UCSD-AML1 (cell line): ENCODE results near the gene ZFHX3.

Experiments used
- DNase-seq: peaks from one replicate; lab custom pipeline; 2025; ENCODE audit not compliant: unreplicated experiment; lab: John Stamatoyannopoulos, UW

ZFHX3 gene

GRCh38 chr16:73040735-73041402, 7.1 kb downstream of the ZFHX3 start:
- DNase-seq: no peak

DNA sequence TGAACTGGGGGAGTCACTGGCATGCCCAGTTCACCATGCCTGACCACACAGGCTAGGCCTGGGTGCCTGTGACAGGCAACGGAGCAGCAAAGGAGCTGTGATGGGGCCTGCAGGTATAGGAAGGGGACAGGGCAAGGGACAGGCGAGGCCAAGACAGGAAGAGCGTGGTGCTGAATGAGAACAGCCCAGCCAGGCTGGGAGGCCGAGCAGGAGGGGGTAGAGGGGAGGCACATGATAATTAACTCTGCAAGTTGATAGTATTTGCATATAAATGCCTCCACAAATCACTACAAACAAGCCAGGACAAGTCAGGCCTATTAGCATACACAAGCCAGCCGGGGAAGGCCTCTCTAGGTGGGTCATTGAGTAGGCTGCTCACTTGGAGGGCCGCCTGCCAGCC, 7.8 kb downstream of the ZFHX3 start:
- DNase-seq: no peak

- no peak for DNase-seq
Measured at GRCh38 chr16:73037845-73038570, 9.9 kb downstream of the ZFHX3 start.

- peak; percentile 67 for DNase-seq
Measured at GRCh38 chr16:73037331-73037745, 10.6 kb downstream of the ZFHX3 start.

DNA sequence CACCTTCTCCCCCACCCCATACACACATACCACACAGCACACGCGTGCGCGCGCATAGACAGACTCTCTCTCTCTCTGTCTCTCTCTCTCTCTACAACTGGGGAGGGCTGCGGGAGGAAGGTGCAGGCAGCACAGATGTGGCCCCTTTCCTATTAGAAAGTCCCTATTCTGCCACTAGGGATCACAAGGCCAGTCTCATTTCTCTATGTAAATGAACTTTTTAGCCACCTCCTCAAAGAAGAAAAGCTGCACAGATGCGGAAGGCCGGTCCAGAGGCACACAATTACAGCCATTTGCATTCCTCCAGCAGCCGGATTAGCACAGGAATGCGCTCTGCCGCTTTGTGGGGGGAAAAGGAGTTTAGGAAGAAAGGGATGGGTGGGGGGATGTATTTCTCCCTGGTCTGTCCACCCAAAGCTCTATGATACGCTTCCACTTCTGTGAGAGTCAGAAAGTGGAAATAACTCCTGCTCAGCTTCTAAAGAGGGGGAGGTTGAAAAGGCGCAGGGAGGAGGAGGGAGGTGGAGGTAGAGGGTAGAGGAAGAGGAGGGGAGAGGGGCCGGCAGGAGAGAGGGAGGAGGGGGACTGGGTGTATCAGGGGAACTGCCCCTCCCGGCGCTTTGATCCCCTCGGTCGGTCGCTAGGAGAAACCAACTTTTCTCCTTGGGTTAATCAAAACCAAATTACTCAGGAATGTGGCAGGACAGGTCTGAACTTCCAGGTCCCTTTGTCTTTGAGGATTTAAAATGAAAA, 11.7 kb downstream of the ZFHX3 start:
- DNase-seq: peak; percentile 59

GRCh38 chr16:73034374-73034773, 13.6 kb downstream of the ZFHX3 start:
- no peak for DNase-seq

DNA sequence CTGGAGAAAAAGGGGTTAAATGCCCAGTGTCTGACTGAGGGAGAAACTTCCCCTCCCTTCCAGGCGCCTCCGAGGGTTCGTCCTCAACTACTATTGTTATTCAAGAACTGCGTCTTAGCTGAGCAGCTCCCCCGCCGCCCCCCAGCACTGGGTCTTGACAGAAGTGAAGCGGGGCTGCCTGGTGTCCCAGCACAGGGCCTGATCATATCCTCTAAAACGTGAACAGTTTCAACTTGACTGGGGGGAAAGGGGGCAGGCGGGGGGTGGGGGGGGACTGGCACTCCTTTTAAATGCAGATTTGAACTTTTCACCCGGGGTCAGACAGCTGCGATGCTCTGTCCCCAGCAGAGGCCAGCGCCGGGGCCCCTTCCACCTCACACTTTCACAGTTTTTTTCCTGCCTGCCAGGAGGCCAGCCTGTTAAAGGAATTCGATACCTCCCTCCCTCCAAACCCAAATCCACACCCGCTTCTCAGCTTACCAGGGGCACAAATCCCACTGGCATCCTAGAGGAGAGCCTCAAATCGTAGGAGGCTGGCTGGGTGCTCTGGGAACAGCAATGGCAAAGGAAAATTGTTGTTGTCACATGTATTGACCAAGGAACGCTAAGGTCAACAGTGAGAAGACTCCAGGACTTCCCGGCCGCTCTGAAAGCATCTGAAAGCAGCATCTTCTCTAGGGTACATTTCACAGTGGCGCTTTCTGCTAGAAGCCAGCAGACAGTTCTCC, 14.5 kb downstream of the ZFHX3 start:
- DNase-seq: no peak

DNA sequence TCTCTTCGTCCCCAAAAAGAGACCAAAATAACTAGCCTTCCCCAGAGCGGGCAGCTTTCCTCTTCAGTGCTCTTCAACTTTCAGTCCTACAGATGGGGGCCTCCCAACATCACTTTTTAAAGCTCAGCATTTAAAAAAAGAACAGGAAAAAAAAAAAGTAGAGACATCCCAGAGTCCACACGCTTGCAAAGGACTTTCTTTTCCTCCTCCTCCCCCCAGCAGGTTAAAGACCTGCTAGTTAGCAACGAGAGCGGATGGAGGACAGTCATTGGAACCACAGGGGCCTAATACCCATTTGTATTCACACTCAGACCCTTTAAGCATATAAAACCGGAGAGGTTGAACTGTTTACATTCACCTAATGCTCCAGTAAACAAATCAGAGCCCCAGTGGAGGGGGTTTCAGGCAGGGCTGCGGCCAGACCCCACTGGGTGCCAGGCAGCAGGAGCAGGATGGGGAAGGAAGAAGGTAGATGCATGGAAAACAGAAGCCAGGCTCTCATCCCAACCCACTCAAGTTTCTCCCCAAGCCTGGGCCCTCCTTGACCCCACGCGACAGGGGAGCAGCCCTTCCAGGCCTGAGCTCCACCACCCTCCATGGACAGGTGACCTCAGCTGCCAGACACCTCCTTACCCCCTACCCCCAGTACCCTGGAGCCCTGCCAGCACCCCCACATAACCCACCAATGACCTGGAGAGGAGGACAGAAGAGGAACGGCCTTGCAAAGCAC, 15.2 kb downstream of the ZFHX3 start:
- no peak for DNase-seq

DNA sequence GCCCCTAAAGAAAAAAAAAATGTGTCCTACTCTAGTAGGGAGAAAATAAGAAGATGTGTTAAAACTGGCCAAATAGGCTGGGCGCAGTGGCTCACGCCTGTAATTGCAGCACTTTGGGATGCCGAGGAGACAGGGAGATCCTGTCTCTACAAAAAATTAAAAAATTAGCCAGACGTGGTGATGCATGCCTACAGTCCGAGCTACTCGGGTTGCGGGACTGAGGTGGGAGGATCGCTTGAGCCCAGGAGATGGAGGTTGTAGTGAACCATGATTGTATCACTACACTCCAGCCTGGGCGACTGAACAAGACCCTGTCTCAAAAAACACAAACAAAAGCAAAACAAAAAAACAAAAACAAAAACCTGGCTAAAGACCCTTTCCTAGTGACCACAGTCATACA, 15.9 kb downstream of the ZFHX3 start:
- DNase-seq: no peak

- DNase-seq: no peak
Measured at GRCh38 chr16:73031155-73031866, 16.6 kb downstream of the ZFHX3 start.

DNA sequence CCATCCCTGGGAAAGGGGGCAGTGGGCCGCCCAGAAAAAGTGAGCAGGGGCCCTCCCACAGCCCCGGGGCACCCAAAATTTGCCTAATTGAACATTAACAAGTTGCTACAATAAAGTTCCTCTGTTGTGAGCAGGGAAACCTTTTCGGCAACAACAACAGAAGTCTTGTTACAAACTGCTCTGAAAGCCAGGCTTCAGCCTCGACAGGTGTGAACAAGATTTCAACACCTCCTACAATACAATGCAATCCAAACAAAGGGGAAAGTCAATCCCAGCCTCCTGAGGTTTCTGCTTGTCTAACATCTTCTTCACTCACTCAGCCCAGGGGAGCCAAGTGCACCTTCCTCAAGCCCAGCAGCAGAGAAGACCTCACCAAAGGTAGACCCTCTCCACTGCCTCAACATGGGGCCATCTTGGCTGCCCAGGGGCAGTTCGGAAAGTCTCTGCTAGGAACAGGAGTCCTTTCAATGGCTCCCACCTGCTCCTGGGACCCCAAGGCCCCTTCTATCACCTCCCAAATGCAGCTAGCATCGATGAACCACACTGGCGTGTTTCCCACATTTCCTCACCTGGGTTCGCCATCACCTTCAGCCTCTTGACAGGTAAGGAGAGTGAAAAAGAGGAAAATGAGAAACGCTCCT, 19.1 kb downstream of the ZFHX3 start:
- no peak for DNase-seq

GRCh38 chr16:73028263-73028662, 19.7 kb downstream of the ZFHX3 start:
- no peak for DNase-seq

DNA sequence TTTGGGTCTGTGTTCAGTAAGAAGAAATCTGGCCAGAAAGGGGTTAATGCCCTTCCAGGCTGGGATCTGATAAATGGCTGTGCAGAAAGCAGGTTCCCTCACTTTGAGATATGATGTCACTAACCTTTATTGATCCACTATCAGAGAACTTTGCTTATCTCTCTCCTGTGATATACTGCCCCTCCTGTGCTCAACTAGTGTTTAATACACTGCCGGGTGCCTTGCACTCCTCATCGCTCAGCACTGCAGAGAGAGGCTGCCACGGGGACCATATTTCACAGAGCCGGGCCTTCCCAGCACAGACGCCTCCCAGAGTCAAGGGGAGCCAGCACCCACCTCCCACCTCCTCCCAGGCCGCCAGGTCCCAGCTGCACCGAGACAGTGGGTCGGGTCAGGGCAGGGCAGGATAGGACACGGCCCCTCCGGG, 20.2 kb downstream of the ZFHX3 start:
- no peak for DNase-seq

GRCh38 chr16:73026754-73027684, 20.9 kb downstream of the ZFHX3 start:
- no peak for DNase-seq

- DNase-seq: no peak
Measured at GRCh38 chr16:73025856-73026210, 22.1 kb downstream of the ZFHX3 start.

DNA sequence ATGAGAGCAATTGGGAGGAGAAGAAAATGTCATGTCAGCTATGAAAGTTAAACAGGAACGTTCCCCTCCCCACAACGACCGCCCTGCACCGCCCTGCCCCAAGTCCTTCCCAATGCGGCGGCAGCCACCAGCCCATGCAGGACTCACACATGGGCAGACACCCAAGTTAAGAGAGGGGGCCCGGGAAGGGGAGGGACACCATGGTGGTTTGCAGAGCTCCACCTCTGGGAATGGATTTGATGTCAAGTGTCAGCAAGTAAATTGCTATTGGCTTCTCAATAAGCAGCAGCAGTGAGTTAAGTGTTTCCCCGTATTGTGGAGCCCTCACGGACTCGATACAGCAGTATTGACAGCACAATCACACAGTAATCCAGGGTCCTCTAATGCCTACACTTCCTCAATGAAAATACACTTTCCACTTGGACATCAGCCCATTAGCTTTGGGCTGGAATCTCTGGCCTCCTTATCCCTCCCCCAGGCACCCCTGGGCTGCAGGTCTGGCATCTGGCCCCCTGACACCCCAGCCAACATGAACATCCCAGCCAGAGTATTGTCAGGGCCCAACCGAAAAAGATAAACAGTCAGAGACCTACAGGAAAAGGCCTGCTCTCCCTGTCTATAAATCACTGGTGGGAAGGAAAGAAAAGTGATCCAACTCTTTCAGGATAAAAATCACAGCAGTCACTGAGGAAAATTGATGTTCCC, 22.6 kb downstream of the ZFHX3 start:
- no peak for DNase-seq

DNA sequence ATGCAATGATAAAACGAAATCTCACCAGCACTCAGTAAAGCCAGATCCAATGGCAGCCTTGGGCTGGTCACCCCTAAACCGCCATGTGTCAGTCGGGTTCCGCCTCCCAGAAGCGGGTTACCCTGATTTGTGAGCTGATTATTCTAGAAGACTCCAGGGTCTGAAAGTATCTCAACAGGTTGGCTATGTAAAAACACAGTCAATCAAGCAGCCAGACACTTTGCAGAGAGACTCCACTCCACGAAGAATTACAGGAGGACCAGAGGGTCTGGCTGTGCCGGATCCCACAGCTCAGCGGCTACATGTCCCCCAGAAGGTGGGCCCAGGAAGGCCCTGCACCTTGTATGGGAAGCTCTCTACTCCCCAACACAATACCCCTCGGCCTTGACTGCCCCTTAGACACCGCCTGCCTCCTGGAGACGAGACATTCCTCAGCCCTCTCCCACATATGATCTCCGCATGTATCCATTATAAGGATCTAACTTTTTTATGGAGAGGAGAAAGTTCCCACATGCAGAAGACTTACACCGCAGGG, 23.3 kb downstream of the ZFHX3 start:
- no peak for DNase-seq
